ENCODE measurements around the gene TASP1.

The TASP1 gene

GRCh38 chr20:13515291-13515690, 123.4 kb downstream of the TASP1 start:
- H3K27ac ChIP-seq (ENCODE audit: low read length) = no peak overlapping the region
- H3K36me3 ChIP-seq (replicated peaks; ENCODE audit: low read depth, low read length) = no peaks in the 10 kb centered on the region
- TF ChIP-seq, protein P1, sequence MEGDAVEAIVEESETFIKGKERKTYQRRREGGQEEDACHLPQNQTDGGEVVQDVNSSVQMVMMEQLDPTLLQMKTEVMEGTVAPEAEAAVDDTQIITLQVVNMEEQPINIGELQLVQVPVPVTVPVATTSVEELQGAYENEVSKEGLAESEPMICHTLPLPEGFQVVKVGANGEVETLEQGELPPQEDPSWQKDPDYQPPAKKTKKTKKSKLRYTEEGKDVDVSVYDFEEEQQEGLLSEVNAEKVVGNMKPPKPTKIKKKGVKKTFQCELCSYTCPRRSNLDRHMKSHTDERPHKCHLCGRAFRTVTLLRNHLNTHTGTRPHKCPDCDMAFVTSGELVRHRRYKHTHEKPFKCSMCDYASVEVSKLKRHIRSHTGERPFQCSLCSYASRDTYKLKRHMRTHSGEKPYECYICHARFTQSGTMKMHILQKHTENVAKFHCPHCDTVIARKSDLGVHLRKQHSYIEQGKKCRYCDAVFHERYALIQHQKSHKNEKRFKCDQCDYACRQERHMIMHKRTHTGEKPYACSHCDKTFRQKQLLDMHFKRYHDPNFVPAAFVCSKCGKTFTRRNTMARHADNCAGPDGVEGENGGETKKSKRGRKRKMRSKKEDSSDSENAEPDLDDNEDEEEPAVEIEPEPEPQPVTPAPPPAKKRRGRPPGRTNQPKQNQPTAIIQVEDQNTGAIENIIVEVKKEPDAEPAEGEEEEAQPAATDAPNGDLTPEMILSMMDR (IDR thresholded peaks at IDR 0.05; ENCODE audit: low read depth, low read length) = no peak
- TF ChIP-seq EZH2phosphoT487 (IDR thresholded peaks at IDR 0.05; ENCODE audit: low read depth) = no peak

GRCh38 chr20:13510837-13511488, 127.8 kb downstream of the TASP1 start:
- Histone ChIP-seq H4K20me1 (ENCODE audit: insufficient read depth, low read length) (no peaks in the 10 kb centered on the region), H3K4me3 (ENCODE audit: low read length) (no peak overlapping the region), H3K4me2 (ENCODE audit: low read length) (no peak overlapping the region), H3K9ac (ENCODE audit: low read length) (no peak overlapping the region), H3K9me3 (ENCODE audit: insufficient read depth, low read length) (no peaks in the 10 kb centered on the region), H3K4me1 (ENCODE audit: low read length) (no peaks in the 10 kb centered on the region), H3K36me3 (replicated peaks; ENCODE audit: low read depth, low read length) (no peaks in the 10 kb centered on the region), H3K27me3 (ENCODE audit: low read depth, low read length) (no peaks in the 10 kb centered on the region), H2AFZ (ENCODE audit: low read depth, low read length) (no peak overlapping the region), H3K79me2 (ENCODE audit: low read length) (no peaks in the 10 kb centered on the region), H3K27ac (ENCODE audit: low read length) (no peak overlapping the region)
- TF ChIP-seq EZH2phosphoT487 (IDR thresholded peaks at IDR 0.05; ENCODE audit: low read depth) = no peak
- TF ChIP-seq, protein P1 (IDR thresholded peaks at IDR 0.05; ENCODE audit: low read depth, low read length) = no peak

More at GRCh38 chr20:13515291-13515690, 123.4 kb downstream of the TASP1 start:
- no peak overlapping the region for H3K9ac ChIP-seq (ENCODE audit: low read length)
- H4K20me1 ChIP-seq (ENCODE audit: insufficient read depth, low read length) = no peaks in the 10 kb centered on the region
- no peaks in the 10 kb centered on the region for H3K27me3 ChIP-seq (ENCODE audit: low read depth, low read length)
- no peaks in the 10 kb centered on the region for H3K79me2 ChIP-seq (ENCODE audit: low read length)
- H3K4me1 ChIP-seq (ENCODE audit: low read length) = no peaks in the 10 kb centered on the region
- no peaks in the 10 kb centered on the region for H3K9me3 ChIP-seq (ENCODE audit: insufficient read depth, low read length)
- no peak overlapping the region for H3K4me3 ChIP-seq (ENCODE audit: low read length)
- no peak overlapping the region for H3K4me2 ChIP-seq (ENCODE audit: low read length)
- no peak overlapping the region for H2AFZ ChIP-seq (ENCODE audit: low read depth, low read length)

DNA sequence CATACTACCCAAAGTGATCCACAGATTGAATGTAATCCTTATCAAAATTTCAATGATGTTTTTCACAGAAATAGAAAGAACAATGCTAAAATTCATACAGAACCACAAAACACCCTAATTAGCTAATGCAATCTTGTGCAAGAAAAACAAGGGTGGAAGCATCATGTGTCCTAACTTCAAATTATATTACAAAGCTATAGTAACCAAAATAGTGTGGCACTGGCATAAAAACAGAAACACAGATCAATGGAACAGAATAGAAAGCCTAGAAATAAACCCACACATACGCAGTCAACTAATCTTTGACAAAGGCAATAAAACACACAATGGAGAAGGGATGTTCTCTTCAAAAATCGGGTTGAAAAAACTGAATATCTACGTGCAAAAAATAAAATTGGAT, 131.1 kb downstream of the TASP1 start:
- no peak overlapping the region for H2AFZ ChIP-seq (ENCODE audit: low read depth, low read length)
- no peak overlapping the region for H3K4me2 ChIP-seq (ENCODE audit: low read length)
- H3K27me3 ChIP-seq (ENCODE audit: low read depth, low read length) = no peaks in the 10 kb centered on the region
- no peak for TF ChIP-seq EZH2phosphoT487 (IDR thresholded peaks at IDR 0.05; ENCODE audit: low read depth)
- TF ChIP-seq, protein P1 (IDR thresholded peaks at IDR 0.05; ENCODE audit: low read depth, low read length) = no peak
- H4K20me1 ChIP-seq (ENCODE audit: insufficient read depth, low read length) = no peaks in the 10 kb centered on the region
- no peaks in the 10 kb centered on the region for H3K79me2 ChIP-seq (ENCODE audit: low read length)
- H3K36me3 ChIP-seq (replicated peaks; ENCODE audit: low read depth, low read length) = peaks cover 8% of the 10 kb centered on the region
- H3K27ac ChIP-seq (ENCODE audit: low read length) = no peak overlapping the region
- no peak overlapping the region for H3K4me3 ChIP-seq (ENCODE audit: low read length)
- no peak overlapping the region for H3K9ac ChIP-seq (ENCODE audit: low read length)
- H3K9me3 ChIP-seq (ENCODE audit: insufficient read depth, low read length) = peaks cover 6% of the 10 kb centered on the region; the same call in 1 of the 2 replicates
- no peaks in the 10 kb centered on the region for H3K4me1 ChIP-seq (ENCODE audit: low read length)

GRCh38 chr20:13501500-13501899, 137.2 kb downstream of the TASP1 start:
- Histone ChIP-seq H3K27me3 (ENCODE audit: low read depth, low read length) (no peaks in the 10 kb centered on the region), H3K79me2 (ENCODE audit: low read length) (no peaks in the 10 kb centered on the region), H3K9me3 (ENCODE audit: insufficient read depth, low read length) (peaks cover 21% of the 10 kb centered on the region; the same call in 1 of the 2 replicates), H3K27ac (ENCODE audit: low read length) (no peak overlapping the region), H3K4me2 (ENCODE audit: low read length) (no peak overlapping the region), H3K9ac (ENCODE audit: low read length) (no peak overlapping the region), H3K4me1 (ENCODE audit: low read length) (no peaks in the 10 kb centered on the region), H2AFZ (ENCODE audit: low read depth, low read length) (no peak overlapping the region), H3K36me3 (replicated peaks; ENCODE audit: low read depth, low read length) (peaks cover 22% of the 10 kb centered on the region), H4K20me1 (ENCODE audit: insufficient read depth, low read length) (no peaks in the 10 kb centered on the region), H3K4me3 (ENCODE audit: low read length) (no peak overlapping the region)
- TF ChIP-seq EZH2phosphoT487 (IDR thresholded peaks at IDR 0.05; ENCODE audit: low read depth) = no peak
- TF ChIP-seq, protein P1 (IDR thresholded peaks at IDR 0.05; ENCODE audit: low read depth, low read length) = no peak

All from OCI-LY3 (cell line).